HL-60 (cell line): ENCODE results near the gene CLDN18.

Source experiments
- DNase-seq, 2 experiments: peaks; one replicate each; pipeline ENCODE4 v3.0.0-alpha.2; 2010 to 2020; ENCODE audit warnings: low read depth in 1 of 2, low spot score in 1 of 2
- H3K27ac ChIP-seq: fragments of 250-450 bp; sonication (Bioruptor Pico); replicated peaks from 2 replicates; pipeline ENCODE4 v1.5.1; 2020; ENCODE audit warnings: mild to moderate bottlenecking, moderate library complexity
- H3K27me3 ChIP-seq: fragments of 250-450 bp; sonication (Bioruptor Pico); 2 replicates; pipeline ENCODE4 v1.5.1; 2021; ENCODE audit warnings: mild to moderate bottlenecking, moderate library complexity; ENCODE audit not compliant: insufficient read depth, poor library complexity, severe bottlenecking
- H3K4me3 ChIP-seq: replicated peaks from 2 replicates; pipeline ENCODE4 v1.5.1; 2011; ENCODE audit warnings: mild to moderate bottlenecking, control low read depth, low read length; ENCODE audit not compliant: insufficient read depth
- GABPA ChIP-seq: IDR thresholded peaks from 2 replicates; pipeline ENCODE4 v1.6.1; 2012; ENCODE audit warnings: low read depth
- POLR2AphosphoS5 ChIP-seq: IDR thresholded peaks from 2 replicates; pipeline ENCODE4 v1.6.1; 2012; ENCODE audit warnings: low read depth
- SPI1 ChIP-seq: IDR thresholded peaks from 2 replicates; pipeline ENCODE4 v1.6.1; 2012; ENCODE audit warnings: low read depth, mild to moderate bottlenecking, borderline replicate concordance
- TF ChIP-seq, protein P1 (sequence below): IDR thresholded peaks from one replicate; pipeline ENCODE4 v1.5.1; 2011; ENCODE audit warnings: low read length, control low read depth, inconsistent platforms; ENCODE audit not compliant: insufficient read depth
- TF ChIP-seq, protein P2 (sequence below): IDR thresholded peaks from 2 replicates; pipeline ENCODE4 v1.6.1; 2012; ENCODE audit warnings: low read depth; ENCODE audit not compliant: insufficient replicate concordance

Gene CLDN18

DNA sequence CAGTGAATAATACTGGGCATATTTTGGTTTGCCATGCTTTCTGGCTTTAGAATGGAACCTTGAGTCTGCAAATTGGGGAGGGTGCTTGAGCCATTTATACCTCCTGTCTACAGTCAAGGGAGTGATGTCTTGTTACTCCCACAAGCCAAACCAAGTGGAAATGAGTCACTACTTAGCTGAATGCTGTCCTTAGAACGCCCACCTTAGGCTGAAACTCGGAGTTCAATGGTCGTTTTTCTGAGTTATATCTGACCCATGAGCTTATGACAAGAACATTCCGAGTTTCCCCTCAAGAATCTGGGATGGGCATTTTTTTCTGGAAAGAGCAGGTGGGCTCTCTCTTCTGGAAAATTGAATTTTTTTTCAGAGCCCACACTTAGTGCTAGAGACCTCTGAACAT, 17.4 kb upstream of the CLDN18 start:
- Histone ChIP-seq H3K27me3 (no peaks in the 10 kb centered on the region), H3K27ac (no peak overlapping the region), H3K4me3 (no peak overlapping the region)
- no peak for TF ChIP-seq SPI1
- TF ChIP-seq, protein P1, sequence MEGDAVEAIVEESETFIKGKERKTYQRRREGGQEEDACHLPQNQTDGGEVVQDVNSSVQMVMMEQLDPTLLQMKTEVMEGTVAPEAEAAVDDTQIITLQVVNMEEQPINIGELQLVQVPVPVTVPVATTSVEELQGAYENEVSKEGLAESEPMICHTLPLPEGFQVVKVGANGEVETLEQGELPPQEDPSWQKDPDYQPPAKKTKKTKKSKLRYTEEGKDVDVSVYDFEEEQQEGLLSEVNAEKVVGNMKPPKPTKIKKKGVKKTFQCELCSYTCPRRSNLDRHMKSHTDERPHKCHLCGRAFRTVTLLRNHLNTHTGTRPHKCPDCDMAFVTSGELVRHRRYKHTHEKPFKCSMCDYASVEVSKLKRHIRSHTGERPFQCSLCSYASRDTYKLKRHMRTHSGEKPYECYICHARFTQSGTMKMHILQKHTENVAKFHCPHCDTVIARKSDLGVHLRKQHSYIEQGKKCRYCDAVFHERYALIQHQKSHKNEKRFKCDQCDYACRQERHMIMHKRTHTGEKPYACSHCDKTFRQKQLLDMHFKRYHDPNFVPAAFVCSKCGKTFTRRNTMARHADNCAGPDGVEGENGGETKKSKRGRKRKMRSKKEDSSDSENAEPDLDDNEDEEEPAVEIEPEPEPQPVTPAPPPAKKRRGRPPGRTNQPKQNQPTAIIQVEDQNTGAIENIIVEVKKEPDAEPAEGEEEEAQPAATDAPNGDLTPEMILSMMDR, result no peak
- TF ChIP-seq, protein P2, sequence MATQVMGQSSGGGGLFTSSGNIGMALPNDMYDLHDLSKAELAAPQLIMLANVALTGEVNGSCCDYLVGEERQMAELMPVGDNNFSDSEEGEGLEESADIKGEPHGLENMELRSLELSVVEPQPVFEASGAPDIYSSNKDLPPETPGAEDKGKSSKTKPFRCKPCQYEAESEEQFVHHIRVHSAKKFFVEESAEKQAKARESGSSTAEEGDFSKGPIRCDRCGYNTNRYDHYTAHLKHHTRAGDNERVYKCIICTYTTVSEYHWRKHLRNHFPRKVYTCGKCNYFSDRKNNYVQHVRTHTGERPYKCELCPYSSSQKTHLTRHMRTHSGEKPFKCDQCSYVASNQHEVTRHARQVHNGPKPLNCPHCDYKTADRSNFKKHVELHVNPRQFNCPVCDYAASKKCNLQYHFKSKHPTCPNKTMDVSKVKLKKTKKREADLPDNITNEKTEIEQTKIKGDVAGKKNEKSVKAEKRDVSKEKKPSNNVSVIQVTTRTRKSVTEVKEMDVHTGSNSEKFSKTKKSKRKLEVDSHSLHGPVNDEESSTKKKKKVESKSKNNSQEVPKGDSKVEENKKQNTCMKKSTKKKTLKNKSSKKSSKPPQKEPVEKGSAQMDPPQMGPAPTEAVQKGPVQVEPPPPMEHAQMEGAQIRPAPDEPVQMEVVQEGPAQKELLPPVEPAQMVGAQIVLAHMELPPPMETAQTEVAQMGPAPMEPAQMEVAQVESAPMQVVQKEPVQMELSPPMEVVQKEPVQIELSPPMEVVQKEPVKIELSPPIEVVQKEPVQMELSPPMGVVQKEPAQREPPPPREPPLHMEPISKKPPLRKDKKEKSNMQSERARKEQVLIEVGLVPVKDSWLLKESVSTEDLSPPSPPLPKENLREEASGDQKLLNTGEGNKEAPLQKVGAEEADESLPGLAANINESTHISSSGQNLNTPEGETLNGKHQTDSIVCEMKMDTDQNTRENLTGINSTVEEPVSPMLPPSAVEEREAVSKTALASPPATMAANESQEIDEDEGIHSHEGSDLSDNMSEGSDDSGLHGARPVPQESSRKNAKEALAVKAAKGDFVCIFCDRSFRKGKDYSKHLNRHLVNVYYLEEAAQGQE, result no peak
- no peak for TF ChIP-seq GABPA
- no peak for TF ChIP-seq POLR2AphosphoS5
- no peak for DNase-seq

DNA sequence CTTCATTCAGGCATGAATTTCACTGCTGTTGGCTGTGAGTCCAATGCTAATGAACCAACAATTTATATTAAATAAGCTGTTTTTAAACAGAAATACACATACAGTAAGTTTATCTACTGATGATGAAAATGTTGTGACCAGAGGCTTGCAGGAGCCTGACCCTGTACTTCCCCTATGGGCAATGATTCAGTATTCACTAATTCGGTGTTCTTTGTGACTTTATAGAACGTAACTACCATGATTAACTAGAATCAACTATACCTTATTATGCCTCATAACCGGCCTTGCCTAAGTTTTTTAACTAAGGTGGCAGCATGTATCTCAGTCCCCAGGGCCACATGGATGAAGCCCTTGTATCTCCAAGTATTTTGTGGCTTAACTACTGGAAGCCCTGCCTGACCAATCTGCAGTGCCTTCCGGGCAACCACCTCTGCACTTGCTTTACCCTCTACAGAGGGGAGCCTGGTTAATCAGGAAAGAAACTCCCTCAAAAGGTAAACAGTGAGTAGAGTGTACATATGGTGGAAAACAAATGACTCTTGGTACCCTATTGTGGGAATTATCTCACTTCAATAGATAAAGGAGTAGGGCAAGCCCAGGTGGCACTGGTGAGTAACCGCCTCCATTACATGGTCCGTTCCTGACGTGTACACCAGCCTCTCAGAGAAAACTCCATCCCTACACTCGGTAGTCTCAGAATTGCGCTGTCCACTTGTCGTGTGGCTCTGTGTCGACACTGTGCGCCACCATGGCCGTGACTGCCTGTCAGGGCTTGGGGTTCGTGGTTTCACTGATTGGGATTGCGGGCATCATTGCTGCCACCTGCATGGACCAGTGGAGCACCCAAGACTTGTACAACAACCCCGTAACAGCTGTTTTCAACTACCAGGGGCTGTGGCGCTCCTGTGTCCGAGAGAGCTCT, 11.6 kb upstream of the CLDN18 start:
- Histone ChIP-seq H3K4me3 (no peak overlapping the region), H3K27ac (no peak overlapping the region), H3K27me3 (no peaks in the 10 kb centered on the region)
- no peak for DNase-seq
- no peak for TF ChIP-seq GABPA
- TF ChIP-seq, protein P1, result no peak
- no peak for TF ChIP-seq SPI1
- TF ChIP-seq, protein P2, result no peak
- no peak for TF ChIP-seq POLR2AphosphoS5

DNA sequence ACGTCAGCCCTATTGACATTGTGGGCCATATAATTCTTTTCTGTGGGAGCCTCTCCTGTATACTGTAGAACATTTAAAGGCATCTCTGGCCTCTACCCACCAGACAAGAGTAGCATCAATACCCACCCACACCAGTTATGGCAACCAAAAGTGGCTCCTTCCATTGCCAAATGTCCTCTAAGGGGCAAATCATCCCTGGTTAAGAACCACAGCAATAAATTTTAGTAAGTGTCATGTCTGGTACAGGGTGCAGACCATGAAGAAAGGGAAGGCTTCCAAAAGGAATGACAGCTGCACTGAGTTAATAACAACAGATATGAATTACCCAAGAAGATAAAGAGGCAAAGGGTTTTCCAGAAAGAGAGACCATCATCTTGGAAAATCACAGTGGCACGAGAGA, 6.9 kb upstream of the CLDN18 start:
- TF ChIP-seq, protein P2, result no peak
- TF ChIP-seq POLR2AphosphoS5, result no peak
- no peak for TF ChIP-seq GABPA
- TF ChIP-seq, protein P1, result no peak
- no peak for TF ChIP-seq SPI1
- no peak overlapping the region for H3K27ac ChIP-seq
- DNase-seq, result no peak
- H3K27me3 ChIP-seq, result peaks cover 5% of the 10 kb centered on the region
- no peak overlapping the region for H3K4me3 ChIP-seq
